Measurements from ENCODE around the gene KLF9. TPM values are rescaled to one million over a fixed set of nuclear protein-coding genes. Genes with fewer than 3 reads are reported as not detected.

Gene KLF9
- total and polyA plus RNA-seq, 4 donors = 2.2 to 77.0 (median 16.7) TPM

DNA sequence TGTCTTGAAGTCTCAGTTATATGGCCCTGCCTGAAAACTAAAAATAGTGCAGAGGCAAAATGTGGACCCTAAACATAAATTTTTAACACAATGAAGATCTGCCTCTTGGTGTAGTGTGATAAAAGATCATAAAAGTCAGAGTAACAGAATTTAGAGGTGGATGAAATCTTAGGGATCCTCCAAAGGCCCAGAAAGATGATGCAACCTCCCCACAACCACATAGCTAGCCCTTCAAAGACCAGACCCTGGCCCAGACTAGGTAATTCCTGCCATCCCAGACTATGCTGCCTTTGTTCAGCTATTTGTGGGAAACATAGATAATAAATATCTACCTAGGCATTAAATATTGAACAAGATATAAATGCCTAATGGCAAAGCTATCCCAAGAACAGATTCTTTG lies 15.3 kb downstream of the KLF9 start:
- Histone ChIP-seq H3K4me1 (ENCODE audit: control insufficient read depth in 4 of 4, insufficient read depth in 4 of 4, low read length in 3 of 4) (peaks cover 10 to 47% (median 38%) of the 10 kb centered on the region in 4 donors), H3K9me3 (ENCODE audit: control insufficient read depth in 4 of 4, low read length in 3 of 4) (no peaks in the 10 kb centered on the region), H3K4me3 (ENCODE audit: low read depth in 1 of 3, low read length in 3 of 3) (no peak overlapping the region), H3K27ac (ENCODE audit: low read depth in 1 of 2, low read length in 2 of 2) (no peak overlapping the region), H3K27me3 (ENCODE audit: control insufficient read depth in 4 of 4, insufficient read depth in 4 of 4, low read length in 3 of 4) (no peaks in the 10 kb centered on the region), H3K36me3 (ENCODE audit: control insufficient read depth in 4 of 4, insufficient read depth in 3 of 4, low read depth in 1 of 4, low read length in 3 of 4) (no peaks in the 10 kb centered on the region), H3K9ac (ENCODE audit: low read depth in 1 of 2, low read length in 2 of 2) (no peak overlapping the region)
- TF ChIP-seq FOXA1 (IDR thresholded peaks at IDR 0.05) = no peak
- TF ChIP-seq SP1 (IDR thresholded peaks at IDR 0.05) = no peak
- no peak for TF ChIP-seq JUND (IDR thresholded peaks at IDR 0.05)
- no peak for TF ChIP-seq FOXA2 (IDR thresholded peaks at IDR 0.05)
- TF ChIP-seq EGR1 (IDR thresholded peaks at IDR 0.05; ENCODE audit: low read depth in 2 of 2) = no peak
- no peak for TF ChIP-seq HNF4G (IDR thresholded peaks at IDR 0.05)
- TF ChIP-seq REST (IDR thresholded peaks at IDR 0.05) = no peak
- TF ChIP-seq RXRA (IDR thresholded peaks at IDR 0.05) = no peak
- TF ChIP-seq, protein P1, sequence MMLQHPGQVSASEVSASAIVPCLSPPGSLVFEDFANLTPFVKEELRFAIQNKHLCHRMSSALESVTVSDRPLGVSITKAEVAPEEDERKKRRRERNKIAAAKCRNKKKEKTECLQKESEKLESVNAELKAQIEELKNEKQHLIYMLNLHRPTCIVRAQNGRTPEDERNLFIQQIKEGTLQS (IDR thresholded peaks at IDR 0.05) = no peak
- TF ChIP-seq, protein P2, sequence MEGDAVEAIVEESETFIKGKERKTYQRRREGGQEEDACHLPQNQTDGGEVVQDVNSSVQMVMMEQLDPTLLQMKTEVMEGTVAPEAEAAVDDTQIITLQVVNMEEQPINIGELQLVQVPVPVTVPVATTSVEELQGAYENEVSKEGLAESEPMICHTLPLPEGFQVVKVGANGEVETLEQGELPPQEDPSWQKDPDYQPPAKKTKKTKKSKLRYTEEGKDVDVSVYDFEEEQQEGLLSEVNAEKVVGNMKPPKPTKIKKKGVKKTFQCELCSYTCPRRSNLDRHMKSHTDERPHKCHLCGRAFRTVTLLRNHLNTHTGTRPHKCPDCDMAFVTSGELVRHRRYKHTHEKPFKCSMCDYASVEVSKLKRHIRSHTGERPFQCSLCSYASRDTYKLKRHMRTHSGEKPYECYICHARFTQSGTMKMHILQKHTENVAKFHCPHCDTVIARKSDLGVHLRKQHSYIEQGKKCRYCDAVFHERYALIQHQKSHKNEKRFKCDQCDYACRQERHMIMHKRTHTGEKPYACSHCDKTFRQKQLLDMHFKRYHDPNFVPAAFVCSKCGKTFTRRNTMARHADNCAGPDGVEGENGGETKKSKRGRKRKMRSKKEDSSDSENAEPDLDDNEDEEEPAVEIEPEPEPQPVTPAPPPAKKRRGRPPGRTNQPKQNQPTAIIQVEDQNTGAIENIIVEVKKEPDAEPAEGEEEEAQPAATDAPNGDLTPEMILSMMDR (IDR thresholded peaks at IDR 0.05; ENCODE audit: low read depth, low read length, missing input control) = no peak
- TF ChIP-seq NR2F2 (IDR thresholded peaks at IDR 0.05) = no peak
- TF ChIP-seq YY1 (IDR thresholded peaks at IDR 0.05) = no peak
- DNase-seq (ENCODE audit: low spot score) = no peak

DNA sequence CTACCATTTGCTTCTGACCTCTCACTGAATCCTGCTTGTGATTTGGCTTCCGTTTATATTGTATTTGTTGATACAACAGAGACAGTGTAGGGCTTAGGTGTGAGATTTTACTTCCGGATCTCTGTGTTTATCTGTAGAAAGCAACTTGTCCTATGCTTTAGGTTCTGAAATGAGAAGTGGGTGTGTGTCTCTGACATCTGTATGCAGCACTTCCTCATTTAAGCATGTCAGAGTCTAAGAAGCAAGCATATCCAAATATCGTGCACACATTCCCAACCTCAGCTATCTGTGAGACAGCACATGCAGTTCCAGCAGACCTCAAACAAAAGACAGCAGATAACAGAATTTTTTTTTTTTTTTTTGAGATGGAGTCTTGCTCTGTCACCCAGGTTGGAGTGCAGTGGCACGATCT lies 16.3 kb downstream of the KLF9 start:
- H3K9me3 ChIP-seq (ENCODE audit: control insufficient read depth in 4 of 4, low read length in 3 of 4) = no peaks in the 10 kb centered on the region
- H3K4me1 ChIP-seq (ENCODE audit: control insufficient read depth in 4 of 4, insufficient read depth in 4 of 4, low read length in 3 of 4) = peaks cover 4 to 42% (median 34%) of the 10 kb centered on the region in 4 donors
- H3K9ac ChIP-seq (ENCODE audit: low read depth in 1 of 2, low read length in 2 of 2) = no peak overlapping the region
- DNase-seq (ENCODE audit: low spot score) = no peak
- no peak overlapping the region for H3K4me3 ChIP-seq (ENCODE audit: low read depth in 1 of 3, low read length in 3 of 3)
- no peaks in the 10 kb centered on the region for H3K36me3 ChIP-seq (ENCODE audit: control insufficient read depth in 4 of 4, insufficient read depth in 3 of 4, low read depth in 1 of 4, low read length in 3 of 4)
- TF ChIP-seq REST (IDR thresholded peaks at IDR 0.05) (peak; percentile 80), NR2F2 (IDR thresholded peaks at IDR 0.05) (no peak), RAD21 (IDR thresholded peaks at IDR 0.05) (peak in 1 of 2 donors; percentile 27), SP1 (IDR thresholded peaks at IDR 0.05) (peak; percentile 23), RXRA (IDR thresholded peaks at IDR 0.05) (no peak), GABPA (IDR thresholded peaks at IDR 0.05 in 1 of 2, conservative IDR thresholded peaks at IDR 0.05 in 1 of 2) (no peak), EGR1 (IDR thresholded peaks at IDR 0.05; ENCODE audit: low read depth in 2 of 2) (no peak)
- TF ChIP-seq, protein P3, sequence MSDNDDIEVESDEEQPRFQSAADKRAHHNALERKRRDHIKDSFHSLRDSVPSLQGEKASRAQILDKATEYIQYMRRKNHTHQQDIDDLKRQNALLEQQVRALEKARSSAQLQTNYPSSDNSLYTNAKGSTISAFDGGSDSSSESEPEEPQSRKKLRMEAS (IDR thresholded peaks at IDR 0.05) = peak; percentile 13
- TF ChIP-seq, protein P1 (IDR thresholded peaks at IDR 0.05) = no peak
- 21% methylated on average over 4 of the region's 4 CpGs for WGBS
- no peak overlapping the region for H3K27ac ChIP-seq (ENCODE audit: low read depth in 1 of 2, low read length in 2 of 2)
- no peaks in the 10 kb centered on the region for H3K27me3 ChIP-seq (ENCODE audit: control insufficient read depth in 4 of 4, insufficient read depth in 4 of 4, low read length in 3 of 4)

All from liver (tissue), 9 donors.